HCT116 (cell line): Measurements from ENCODE around the gene COL5A1.

Experiments used
- CEBPB ChIP-seq: IDR thresholded peaks from 2 replicates; pipeline ENCODE4 v1.6.1; 2012; ENCODE audit warnings: low read depth
- CTCF ChIP-seq, 3 experiments: fragments of 200-600 bp in 1 of 3; sonication (generic) in 1 of 3; IDR thresholded peaks in 2 of 3; conservative IDR thresholded peaks in 1 of 3; 2 replicates each; pipeline ENCODE4 v1.5.1; 2012 to 2017; ENCODE audit warnings: low read depth in 2 of 3, low read length in 2 of 3, antibody characterized with exemption in 1 of 3, borderline replicate concordance in 1 of 3, control low read depth in 1 of 3, mild to moderate bottlenecking in 1 of 3, mixed read lengths in 1 of 3, mixed run types in 1 of 3, moderate library complexity in 1 of 3; ENCODE audit not compliant: insufficient read depth in 1 of 3
- EZH2 ChIP-seq: fragments of 200-600 bp; sonication (generic); IDR thresholded peaks from 2 replicates; pipeline ENCODE4 v1.6.1; 2017; ENCODE audit warnings: antibody characterized with exemption, mixed run types
- EZH2phosphoT487 ChIP-seq: fragments of 200-600 bp; IDR thresholded peaks from 2 replicates; pipeline ENCODE4 v1.6.1; 2018; ENCODE audit warnings: antibody characterized with exemption, borderline replicate concordance
- JUND ChIP-seq: IDR thresholded peaks from 2 replicates; pipeline ENCODE4 v1.6.1; 2012
- POLR2A ChIP-seq: IDR thresholded peaks from 2 replicates; pipeline ENCODE4 v1.7.0; 2011; ENCODE audit warnings: borderline replicate concordance; ENCODE audit not compliant: insufficient read depth, insufficient read length; ENCODE audit errors: extremely low read depth
- POLR2AphosphoS5 ChIP-seq: IDR thresholded peaks from 2 replicates; pipeline ENCODE4 v1.6.1; 2011; ENCODE audit warnings: mild to moderate bottlenecking, low read depth, low read length, moderate library complexity
- RAD21 ChIP-seq: IDR thresholded peaks from 2 replicates; pipeline ENCODE4 v1.6.1; 2012; ENCODE audit warnings: low read depth, mild to moderate bottlenecking
- REST ChIP-seq: IDR thresholded peaks from 2 replicates; pipeline ENCODE4 v1.6.1; 2012; ENCODE audit warnings: low read depth
- SIN3A ChIP-seq: IDR thresholded peaks from 2 replicates; pipeline ENCODE4 v1.6.1; 2012; ENCODE audit warnings: low read depth
- SP1 ChIP-seq: IDR thresholded peaks from 2 replicates; pipeline ENCODE4 v1.6.1; 2012; ENCODE audit warnings: low read depth
- TCF7L2 ChIP-seq: IDR thresholded peaks from 2 replicates; pipeline ENCODE4 v1.7.0; 2011; ENCODE audit warnings: borderline replicate concordance, inconsistent platforms; ENCODE audit not compliant: insufficient read depth, insufficient read length; ENCODE audit errors: extremely low read depth
- YY1 ChIP-seq: IDR thresholded peaks from 2 replicates; pipeline ENCODE4 v1.6.1; 2011; ENCODE audit warnings: low read length, low read depth, moderate library complexity, mild to moderate bottlenecking; ENCODE audit not compliant: insufficient replicate concordance; ENCODE audit errors: extremely low read depth

- TF ChIP-seq SIN3A (no peak), CTCF (IDR thresholded peaks at IDR 0.05 in 2 of 3, conservative IDR thresholded peaks at IDR 0.05 in 1 of 3; ENCODE audit: borderline replicate concordance in 1 of 3, insufficient read depth in 1 of 3, low read depth in 2 of 3, low read length in 2 of 3) (no peak), CEBPB (no peak), RAD21 (no peak), REST (no peak), TCF7L2 (no peak), YY1 (no peak), EZH2phosphoT487 (no peak), POLR2AphosphoS5 (no peak), JUND (no peak), SP1 (no peak), EZH2 (no peak), POLR2A (no peak)
These were observed 202.1 kb downstream of the COL5A1 start for GRCh38 chr9:134843740-134844139.
